Measurements from ENCODE around the gene CCDC18.
A peak's percentile ranks its signal among the peaks of the same experiment; 100 is the strongest.
"Not testable (repeated sequence)": the region's sequence is repeated elsewhere in the genome, so short reads cannot be mapped to it uniquely, and the experiment has no call there.

The CCDC18 gene

DNA sequence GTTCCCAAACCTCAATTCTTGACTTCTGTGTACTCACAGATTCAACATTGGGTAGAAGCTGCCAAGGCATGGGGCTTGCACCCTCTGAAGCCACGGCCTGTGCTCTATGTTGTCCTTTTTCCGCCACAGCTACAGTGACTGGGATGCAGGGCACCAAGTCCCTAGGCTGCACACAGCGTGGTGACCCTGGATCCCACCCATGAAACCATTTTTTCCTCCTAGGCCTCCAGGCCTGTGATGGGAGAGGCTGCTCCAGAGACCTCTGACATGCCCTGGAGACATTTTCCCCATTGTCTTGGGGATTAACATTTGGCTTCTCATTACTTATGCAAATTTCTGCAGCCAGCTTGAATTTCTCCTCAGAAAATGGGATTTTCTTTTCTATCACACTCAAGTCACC lies 62.7 kb downstream of the CCDC18 start:
- DNase-seq (ENCODE audit: low read depth): not testable (repeated sequence)

DNA sequence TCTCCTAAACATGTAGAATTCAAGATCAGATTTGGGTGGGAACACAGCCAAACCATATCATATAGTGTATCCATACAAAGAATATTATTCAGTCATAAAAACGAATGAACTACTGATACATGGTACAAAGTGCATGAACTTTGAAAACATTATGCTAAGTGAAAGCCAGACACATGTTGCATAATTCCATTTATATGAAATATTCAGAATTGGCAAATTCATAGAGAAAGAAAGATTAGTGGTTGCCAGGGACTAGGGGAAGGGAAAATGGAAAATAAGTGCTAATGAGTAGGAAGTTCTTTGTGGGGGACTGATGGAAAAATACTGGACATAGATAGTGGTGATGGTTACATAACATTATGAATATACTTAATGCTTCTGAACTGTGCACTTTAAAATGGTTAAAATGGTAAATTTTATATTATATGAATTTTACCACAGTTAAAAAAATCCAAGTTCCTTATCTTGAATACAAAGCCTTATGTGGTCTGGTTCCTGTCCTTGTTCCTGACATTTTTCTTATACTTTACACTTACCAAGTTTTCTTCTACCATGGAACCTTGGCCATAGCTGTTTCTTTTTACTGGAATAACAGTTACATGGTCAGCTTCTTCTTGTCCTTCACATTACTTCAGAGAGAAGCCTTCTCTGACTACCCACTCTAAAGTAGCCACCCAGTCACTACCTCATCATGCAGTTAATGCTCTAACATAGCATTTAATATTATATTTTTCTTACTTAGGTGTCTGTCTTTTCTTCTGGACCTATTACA lies 64.0 kb downstream of the CCDC18 start:
- no peak for DNase-seq (ENCODE audit: low read depth)

DNA sequence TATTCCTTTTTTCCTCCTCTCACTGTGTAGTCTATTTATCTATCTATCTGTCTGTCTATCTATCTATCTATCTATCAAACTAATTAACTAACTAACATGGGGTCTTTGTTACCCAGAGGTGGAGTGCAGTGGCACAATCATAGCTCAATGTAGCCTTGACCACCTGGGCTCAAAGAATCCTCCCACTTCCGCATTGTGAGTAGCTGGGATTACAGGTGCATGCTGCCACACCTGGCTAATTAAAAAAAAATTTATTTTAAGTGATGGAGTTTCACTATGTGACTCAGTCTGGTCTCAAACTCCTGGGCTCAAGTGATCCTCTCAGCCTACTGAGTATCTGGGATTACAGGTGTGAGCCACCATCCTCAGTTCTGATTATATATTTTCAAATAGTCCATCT lies 71.4 kb downstream of the CCDC18 start:
- no peak for DNase-seq (ENCODE audit: low read depth)

DNA sequence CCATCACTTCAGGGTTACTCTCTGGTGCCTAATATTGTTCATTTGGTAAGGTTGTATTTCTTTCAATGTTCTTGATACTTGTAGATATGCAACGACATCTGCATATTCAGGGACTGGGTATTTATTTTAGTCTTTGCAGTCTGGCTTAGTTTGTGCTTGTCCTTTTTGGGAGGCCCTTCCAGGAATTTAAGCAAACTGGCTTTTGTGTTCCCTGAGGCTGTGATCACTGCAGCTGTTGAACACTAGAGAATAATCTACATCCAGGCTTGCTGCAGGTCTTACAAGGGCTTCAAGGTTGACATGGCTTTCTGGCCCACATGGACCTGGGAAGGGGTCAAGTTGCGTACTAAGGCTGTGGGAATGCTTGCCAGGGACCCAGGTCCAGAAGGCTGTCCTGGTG lies 72.1 kb downstream of the CCDC18 start:
- DNase-seq (ENCODE audit: low read depth): no peak

DNA sequence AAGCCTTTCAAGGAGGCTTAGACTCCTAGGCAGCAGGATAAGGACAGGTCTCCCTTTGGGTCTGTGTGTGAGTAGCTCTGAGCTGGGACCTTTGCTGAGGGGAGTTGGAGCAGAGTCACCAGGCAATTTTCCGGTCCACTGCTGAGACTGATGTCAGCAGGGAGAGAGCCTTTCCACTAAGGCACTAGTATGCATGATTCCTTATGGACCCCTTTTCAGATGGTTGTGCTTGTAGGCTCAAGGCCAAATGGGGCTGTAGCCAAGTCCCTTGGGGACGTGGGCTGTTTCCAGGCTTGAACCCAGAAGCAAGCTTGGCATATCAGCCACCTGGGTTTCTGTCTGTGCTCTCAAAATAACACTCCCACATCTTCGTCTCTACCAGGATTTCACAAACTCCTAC lies 73.0 kb downstream of the CCDC18 start:
- DNase-seq (ENCODE audit: low read depth): no peak

DNA sequence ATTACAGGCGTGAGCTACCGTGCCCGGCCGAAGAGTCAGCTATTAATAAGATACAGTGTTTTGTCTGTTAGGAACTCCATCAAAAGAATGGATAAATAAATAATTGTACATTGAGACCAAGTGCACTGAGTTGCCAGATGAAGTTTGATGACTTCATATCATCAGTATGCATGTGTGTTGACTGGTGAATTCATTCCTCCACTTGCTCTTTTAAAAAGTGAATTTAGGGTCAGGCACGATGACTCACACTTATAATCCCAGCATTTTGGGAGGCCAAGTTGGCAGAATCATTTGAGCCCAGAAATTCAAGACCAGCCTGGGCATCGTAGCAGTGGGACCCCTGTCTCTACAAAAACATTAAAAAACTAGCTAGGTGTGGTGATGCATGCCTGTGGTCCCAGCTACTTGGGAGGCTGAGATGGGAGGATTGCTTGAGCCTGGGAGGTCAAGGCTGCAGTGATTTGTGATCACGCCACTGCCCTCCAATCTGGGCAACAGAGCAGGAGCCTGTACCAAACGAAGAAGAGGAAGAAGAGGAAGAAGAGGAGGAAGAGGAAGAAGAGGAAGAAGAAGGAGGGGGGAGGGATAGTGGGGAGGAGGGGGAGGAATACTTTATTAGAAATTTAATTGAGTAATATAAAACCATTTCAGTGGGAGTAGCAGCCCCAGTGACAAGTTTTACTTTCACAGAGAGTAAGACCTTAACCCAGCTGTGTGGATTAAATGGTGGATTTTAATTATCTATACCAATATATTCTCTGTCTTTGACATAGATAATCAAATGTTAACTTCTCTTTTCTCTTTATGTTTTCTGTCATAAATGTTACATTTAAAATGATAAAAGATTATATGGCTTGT lies 74.9 kb downstream of the CCDC18 start:
- peak; percentile 87 for DNase-seq (ENCODE audit: low read depth)

DNA sequence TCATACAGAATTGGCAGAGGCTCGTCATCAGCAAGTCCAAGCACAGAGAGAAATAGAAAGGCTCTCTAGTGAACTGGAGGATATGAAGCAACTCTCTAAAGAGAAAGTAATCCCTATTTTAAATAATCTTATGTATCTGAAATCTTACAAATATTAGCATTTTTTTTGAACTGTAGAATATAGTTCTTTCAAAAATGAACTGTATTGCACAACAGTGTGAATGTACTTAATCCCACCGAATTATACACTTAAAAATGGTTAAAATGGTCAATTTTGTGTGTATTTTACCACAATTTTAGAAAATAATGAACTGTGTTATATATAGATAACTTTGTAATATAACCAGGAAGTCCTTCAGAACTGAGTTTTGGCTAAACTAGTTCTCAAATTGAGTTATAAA lies 75.9 kb downstream of the CCDC18 start:
- DNase-seq (ENCODE audit: low read depth): no peak

DNA sequence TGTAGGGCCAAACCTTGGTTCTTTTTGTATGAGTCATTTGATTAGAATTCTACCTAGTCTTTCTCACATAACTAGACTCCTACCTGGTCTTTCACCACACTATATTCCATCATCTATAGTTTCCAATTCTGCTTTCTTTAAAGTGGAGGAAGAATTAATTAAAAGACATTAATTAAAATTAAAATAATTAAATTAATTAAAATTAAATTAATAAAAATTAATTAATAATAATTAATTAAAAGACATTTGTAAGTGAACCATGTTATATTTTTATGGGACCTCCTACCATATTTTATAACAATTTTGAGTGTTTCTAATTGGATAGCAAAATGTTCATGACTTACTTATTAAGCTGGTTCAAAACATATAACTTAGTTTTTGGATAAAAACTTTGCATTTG lies 77.4 kb downstream of the CCDC18 start:
- peak; percentile 13 for DNase-seq (ENCODE audit: low read depth)

DNA sequence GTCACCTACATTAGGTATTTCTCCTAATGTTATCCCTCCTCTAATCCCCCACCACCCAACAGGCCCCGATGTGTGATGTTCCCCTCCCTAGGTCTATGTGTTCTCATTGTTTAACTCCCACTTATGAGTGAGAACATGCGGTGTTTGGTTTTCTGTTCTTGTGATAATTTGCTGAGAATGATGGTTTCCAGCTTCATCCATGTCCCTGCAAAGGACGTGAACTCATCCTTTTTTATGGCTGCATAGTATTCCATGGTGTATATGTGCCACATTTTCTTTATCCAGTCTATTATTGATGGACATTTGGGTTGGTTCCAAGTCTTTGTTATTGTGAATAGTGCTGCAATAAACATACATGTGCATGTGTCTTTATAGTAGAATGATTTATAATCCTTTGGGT lies 80.2 kb downstream of the CCDC18 start:
- DNase-seq (ENCODE audit: low read depth): not testable (repeated sequence)

DNA sequence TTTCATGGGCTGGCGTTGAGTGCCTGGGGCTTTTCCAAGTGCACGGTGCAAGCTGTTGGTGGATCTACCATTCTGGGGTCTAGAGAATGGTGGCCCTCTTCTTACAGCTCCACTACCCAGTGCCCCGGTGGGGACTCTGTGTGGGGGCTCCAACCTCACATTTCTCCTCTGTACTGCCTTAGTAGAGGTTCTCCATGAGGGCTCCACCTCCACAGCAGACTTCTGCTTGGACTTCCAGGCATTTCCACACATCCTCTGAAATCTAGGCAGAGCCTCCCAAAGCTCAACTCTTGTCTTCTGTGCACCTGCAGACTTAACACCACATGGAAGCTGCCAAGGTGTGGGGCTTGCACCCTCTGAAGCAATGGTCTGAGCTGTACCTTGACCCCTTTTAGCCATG lies 82.1 kb downstream of the CCDC18 start:
- no peak for DNase-seq (ENCODE audit: low read depth)

DNA sequence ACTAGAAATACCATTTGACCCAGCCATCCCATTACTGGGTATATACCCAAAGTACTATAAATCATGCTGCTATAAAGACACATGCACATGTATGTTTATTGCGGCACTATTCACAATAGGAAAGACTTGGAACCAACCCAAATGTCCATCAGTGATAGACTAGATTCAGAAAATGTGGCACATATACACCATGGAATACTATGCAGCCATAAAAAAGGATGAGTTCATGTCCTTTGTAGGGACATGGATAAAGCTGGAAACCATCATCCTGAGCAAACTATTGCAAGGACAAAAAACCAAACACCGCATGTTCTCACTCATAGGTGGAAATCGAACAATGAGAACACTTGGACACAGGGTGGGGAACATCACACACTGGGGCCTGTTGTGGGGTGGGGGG lies 88.4 kb downstream of the CCDC18 start:
- DNase-seq (ENCODE audit: low read depth): not testable (repeated sequence)

DNA sequence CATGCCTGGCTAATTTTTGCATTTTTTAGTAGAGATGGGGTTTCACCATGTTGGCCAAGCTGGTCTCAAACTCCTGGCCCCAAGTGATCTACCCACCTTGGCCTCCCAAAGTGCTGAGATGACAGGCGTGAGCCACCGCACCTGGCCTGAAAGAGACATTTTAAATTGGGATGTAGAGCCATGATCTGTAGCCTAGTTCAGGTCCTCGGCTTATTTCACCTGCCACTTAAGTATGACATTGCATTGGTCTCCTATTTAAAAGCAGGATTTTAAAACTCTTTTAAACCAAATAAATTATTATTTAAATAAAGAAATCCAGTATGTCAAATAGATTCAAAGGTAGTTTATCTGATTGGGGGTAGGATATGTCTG lies 94.7 kb downstream of the CCDC18 start:
- not testable (repeated sequence) for DNase-seq (ENCODE audit: low read depth)

DNA sequence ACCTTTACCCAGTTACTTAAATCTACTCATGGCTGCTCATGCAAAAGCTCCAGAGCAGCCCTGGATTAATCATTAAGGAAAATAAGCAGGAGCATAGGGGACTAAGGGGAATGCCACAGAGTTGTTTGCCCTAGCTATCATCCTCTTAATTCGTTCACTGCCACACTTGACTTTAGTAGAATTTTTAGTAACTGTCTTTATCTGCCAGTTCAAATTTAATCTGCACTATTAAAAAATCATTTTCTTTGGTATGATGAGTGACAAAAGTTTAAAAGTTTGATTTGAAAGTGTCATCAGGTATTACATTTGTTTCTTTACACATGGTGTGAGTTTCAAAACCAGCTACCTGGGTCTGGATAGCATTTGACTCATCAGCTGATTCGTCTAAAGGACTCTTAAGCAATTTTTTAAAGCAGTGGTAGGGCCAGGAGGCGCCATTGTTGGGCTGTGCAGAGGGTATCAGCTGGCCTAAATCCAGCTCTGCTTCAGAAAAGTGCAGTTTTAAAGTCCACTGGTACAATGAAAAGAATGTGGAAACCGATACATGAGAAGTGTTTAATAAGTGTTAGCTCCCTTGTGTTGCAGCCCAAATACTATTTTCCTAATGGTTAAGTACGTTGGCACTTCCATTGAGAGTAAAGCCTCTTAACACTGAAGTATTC lies 95.2 kb downstream of the CCDC18 start:
- DNase-seq (ENCODE audit: low read depth): no peak

DNA sequence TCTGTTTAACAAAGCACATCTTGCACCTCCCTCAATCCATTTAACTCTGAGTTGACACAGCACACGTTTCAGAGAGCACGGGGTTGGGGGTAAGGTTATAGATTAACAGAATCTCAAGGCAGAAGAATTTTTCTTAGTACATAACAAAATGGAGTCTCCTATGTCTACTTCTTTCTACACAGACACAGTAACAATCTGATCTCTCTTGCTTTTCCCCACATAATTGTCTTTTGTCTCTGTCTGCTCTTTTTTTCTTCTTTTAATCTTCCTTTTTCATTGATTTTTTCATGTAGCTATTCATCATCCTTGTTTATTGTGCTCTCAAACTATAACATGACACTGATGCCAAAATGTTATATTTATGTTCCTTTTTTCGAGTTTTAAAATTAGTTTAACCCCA lies 97.0 kb downstream of the CCDC18 start:
- DNase-seq (ENCODE audit: low read depth): not testable (repeated sequence)

DNA sequence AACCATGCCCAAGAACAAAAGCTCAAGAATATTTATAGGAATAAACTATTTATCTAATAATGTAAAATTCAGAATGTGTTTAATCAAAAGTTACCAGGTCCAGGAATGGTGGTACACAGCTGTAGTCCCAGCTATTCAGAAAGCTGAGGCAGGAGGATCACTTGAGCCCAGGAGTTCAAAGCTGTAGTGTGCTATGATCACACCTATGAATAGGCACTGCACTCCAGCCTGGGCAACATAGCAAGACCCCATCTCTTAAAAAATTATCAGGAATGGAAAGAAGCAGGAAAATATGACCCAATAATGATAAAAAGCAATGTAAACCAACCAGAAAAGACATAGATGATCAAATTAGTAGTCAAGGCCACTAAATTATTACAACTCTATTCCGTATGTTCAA lies 103.0 kb downstream of the CCDC18 start:
- DNase-seq (ENCODE audit: low read depth): no peak

DNA sequence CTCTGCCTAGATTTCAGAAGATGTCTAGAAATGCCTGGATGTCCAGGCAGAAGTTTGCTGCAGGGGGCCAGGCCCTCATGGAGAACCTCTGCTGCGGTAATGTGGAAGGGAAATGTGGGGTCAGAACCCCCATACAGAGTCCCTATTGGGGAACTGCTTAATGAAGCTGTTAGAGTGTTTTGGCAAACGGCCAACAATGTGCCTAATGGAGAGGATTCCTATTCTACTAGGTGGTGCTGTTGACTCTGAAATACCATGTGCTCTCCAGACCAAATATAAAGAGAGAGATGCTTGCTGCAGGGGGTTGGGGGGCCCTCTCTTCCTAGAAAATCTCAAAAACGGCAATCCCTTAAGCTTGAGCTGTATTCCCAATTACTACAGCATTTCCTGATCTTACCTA lies 108.0 kb downstream of the CCDC18 start:
- peak; percentile 21 for DNase-seq (ENCODE audit: low read depth)

DNA sequence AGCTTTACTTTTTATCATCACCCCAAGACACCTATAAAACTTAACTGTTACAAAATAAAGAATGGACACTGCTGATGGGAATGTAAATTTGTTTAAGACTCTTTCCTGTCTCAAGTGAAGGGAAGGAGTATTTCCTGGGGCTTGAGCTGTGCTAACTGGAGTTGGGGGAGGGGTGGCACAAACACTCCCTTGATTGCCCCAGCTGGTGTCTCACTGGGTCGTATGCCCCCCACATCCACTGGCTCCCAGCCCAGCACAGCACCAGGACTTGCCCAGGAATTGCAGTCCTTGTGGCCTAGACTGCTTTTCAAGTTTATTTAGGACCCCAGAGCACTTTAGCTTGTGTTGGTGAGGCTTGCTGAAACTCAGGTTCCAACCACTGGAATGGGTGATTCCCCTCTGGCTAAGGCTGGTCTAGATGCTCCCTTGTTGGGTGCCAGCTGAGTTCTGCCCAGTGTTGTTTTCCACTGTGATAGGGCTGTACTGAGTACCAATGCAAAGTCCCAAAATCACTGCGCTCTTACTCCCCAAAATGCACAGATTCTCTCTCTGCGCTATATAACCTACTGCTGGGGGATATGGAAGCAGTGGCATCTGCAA lies 116.1 kb downstream of the CCDC18 start:
- DNase-seq (ENCODE audit: low read depth): no peak

DNA sequence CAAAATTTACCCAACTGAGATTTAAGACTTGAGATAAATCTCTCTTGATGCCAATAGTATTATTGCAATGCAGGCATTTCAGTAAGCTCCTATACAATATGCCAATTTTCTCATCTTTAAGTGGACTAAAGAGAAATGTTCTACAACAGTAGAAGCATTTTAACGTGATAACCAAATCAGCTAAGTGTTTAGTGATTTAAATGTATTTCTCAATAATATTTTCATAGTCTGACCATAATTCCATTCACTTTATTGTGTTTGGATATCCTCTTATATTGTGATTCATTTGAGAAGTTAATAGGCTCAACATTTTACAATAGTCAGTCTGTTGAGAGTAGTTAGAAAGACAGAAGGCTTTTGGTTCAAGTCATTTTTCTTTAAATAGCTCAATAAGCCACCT lies 120.6 kb downstream of the CCDC18 start:
- no peak for DNase-seq (ENCODE audit: low read depth)

DNA sequence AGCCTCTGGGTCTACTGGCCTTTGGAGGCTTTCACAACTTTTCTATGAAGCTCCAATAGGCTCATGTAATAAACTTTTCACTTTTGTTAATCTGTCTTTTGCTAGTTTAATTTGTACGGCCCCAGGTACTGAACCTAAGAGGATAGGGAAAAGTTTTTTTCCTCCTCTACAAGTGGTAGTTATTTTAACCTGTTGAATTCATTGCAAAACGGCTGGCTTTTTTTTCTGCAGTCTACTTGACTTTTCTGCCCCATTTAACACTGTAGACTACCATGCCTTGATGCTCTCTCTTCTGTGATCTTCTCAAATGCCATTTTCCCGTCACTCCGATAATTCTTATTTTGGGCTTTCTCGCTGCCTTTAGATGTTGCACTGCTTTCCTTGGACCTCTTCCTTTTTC lies 121.6 kb downstream of the CCDC18 start:
- no peak for DNase-seq (ENCODE audit: low read depth)

DNA sequence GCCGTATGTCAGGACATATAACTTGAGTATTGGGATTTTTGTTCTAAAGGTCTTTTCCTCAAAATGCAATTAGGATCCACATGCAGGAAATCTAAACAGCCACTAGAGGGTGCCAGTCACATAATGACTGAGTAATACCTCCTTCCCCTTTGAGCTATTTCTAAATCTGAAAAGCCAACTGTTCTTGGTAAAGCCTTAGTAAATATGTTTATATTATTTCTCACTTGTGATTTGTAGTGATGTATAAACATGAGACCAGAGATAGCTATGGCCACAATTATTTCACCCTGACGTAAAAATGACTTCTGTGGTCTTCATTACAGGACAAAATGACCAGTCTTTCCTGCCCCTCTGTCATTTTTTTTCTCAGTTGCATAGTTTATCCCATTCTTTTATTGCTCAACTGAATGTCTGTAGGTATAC lies 124.2 kb downstream of the CCDC18 start:
- DNase-seq (ENCODE audit: low read depth): peak; percentile 83

DNA sequence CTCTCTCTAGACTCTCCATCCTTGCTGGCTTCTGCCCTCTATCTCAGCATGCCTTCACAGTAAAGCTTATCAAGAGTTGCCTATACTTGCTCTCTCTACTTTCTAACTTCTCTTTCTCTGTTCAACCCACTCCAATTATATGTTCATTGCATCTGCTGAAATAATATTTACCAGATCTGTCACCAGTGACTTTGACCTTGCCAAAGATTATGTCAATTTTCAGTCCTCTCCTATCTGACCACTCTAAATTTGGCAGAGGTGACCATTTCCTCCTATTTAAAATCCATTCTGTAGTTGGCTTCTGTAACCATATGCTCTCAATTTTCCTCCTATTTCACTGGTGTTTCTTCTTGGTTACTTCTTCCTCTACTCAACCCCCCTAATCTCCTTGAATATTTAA lies 126.4 kb downstream of the CCDC18 start:
- no peak for DNase-seq (ENCODE audit: low read depth)

DNA sequence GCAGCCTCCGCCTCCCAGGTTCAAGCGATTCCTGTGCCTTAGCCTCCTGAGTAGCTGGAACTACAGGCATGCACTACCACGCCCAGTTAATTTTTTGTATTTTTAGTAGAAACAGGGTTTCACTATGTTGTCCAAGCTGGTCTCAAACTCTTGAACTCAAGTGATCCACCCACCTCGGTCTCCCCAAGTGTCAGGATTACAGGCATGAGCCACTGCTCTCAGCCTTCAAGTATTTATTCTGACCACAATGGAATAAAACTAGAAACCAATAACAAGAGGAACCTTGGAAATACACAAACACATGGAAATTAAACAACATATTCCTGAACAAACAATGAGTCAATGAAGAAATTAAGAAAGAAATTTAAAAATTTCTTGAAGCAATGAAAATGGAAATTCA lies 132.5 kb downstream of the CCDC18 start:
- no peak for DNase-seq (ENCODE audit: low read depth)

DNA sequence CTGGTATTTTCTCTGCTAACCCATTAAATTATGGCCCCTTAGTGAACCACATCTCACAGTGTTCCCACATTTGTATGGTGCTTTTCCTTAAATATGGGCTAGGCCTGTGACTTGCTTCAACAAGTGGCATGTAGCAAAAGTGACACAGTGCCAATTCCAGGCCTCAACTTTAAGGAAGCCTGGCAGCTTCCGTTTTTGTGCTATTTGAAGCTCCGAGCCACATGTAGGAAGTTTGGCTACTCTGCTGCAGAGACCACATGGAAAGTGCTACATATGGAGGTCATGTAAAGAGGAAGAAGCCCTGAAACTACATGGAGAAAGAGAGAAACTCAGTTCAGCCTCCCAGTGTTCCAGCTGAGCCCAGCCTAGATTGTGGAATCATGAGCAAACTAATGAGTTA lies 136.7 kb downstream of the CCDC18 start:
- DNase-seq (ENCODE audit: low read depth): no peak
